Panc1 (cell line): ENCODE results near the gene BICDL2. TPM values are rescaled to one million over a fixed set of nuclear protein-coding genes. Genes with fewer than 3 reads are reported as not detected.

Source experiments
- ATAC-seq: fragments of 200-7000 bp; cut with Tn5 transposase; 2 replicates; pipeline ENCODE4 v1.9.1; 2020; ENCODE audit warnings: mild to moderate bottlenecking, moderate library complexity
- BruUV-seq: library from RNA; stranded (reverse); fragments of 400-500 nt; replicated peaks from 2 replicates; lab custom pipeline; 2021; lab: Mats Ljungman, UMichigan
- CTCF ChIA-PET: fragments of 300-600 bp; sonication (Branson Sonifier 250); formaldehyde crosslinking; loops from one replicate; lab custom pipeline; 2022; ENCODE audit warnings: antibody characterized with exemption; lab: Charles Lee
- POLR2A ChIA-PET: fragments of 300-600 bp; sonication (Branson Sonifier 250); formaldehyde crosslinking; loops from one replicate; lab custom pipeline; 2022; ENCODE audit warnings: antibody characterized with exemption; lab: Charles Lee
- DNase-seq: peaks from one replicate; pipeline ENCODE4 v3.0.0-alpha.2; 2010; ENCODE audit warnings: low read depth, low spot score
- H3K27ac ChIP-seq: 2 replicates; pipeline ENCODE4 v1.5.1; 2011; ENCODE audit warnings: mild to moderate bottlenecking, low read length, inconsistent platforms
- H3K27me3 ChIP-seq: fragments of 200-500 bp; sonication (Bioruptor generic); 2 replicates; pipeline ENCODE4 v1.6.0; 2014; ENCODE audit warnings: low read length, inconsistent platforms; ENCODE audit not compliant: control insufficient read depth, insufficient read depth
- H3K36me3 ChIP-seq: fragments of 200-500 bp; sonication (Bioruptor generic); 2 replicates; pipeline ENCODE4 v1.5.1; 2014; ENCODE audit warnings: inconsistent platforms, mild to moderate bottlenecking, low read length, moderate library complexity; ENCODE audit not compliant: control insufficient read depth, insufficient read depth
- H3K4me1 ChIP-seq: 2 replicates; pipeline ENCODE4 v1.5.1; 2011; ENCODE audit warnings: inconsistent platforms, mild to moderate bottlenecking, low read length, moderate library complexity; ENCODE audit not compliant: control insufficient read depth, insufficient read depth
- H3K4me3 ChIP-seq, 2 experiments: 2 replicates each; pipeline ENCODE4 v1.5.1; 2011 to 2012; ENCODE audit warnings: low read depth in 2 of 2, low read length in 2 of 2, mild to moderate bottlenecking in 2 of 2, inconsistent platforms in 1 of 2, moderate library complexity in 1 of 2
- H3K9me3 ChIP-seq: fragments of 200-500 bp; sonication (Bioruptor generic); 2 replicates; pipeline ENCODE4 v1.5.1; 2014; ENCODE audit warnings: low read depth, mild to moderate bottlenecking, inconsistent platforms, low read length, moderate library complexity; ENCODE audit not compliant: control insufficient read depth, insufficient read depth
- CTCF ChIP-seq: fragments of 450-650 bp; IDR thresholded peaks from 2 replicates; pipeline ENCODE4 v1.5.1; 2017; ENCODE audit warnings: mild to moderate bottlenecking
- POLR2AphosphoS5 ChIP-seq: IDR thresholded peaks from 2 replicates; pipeline ENCODE4 v1.6.1; 2012; ENCODE audit warnings: mild to moderate bottlenecking, low read depth, low read length, moderate library complexity
- REST ChIP-seq, 2 experiments: IDR thresholded peaks; 2 replicates each; pipeline ENCODE4 v1.6.1; 2011 to 2012; ENCODE audit warnings: low read depth in 2 of 2, control low read depth in 1 of 2, low read length in 1 of 2, mild to moderate bottlenecking in 1 of 2, moderate library complexity in 1 of 2; ENCODE audit not compliant: insufficient read depth in 1 of 2
- SIN3A ChIP-seq: IDR thresholded peaks from 2 replicates; pipeline ENCODE4 v1.6.1; 2012; ENCODE audit warnings: low read depth, mild to moderate bottlenecking, low read length, moderate library complexity, borderline replicate concordance; ENCODE audit not compliant: insufficient read depth
- TCF7L2 ChIP-seq: IDR thresholded peaks from 2 replicates; pipeline ENCODE4 v1.6.1; 2011; ENCODE audit warnings: mild to moderate bottlenecking, low read depth, low read length, inconsistent platforms
- in situ Hi-C: cut with HindIII; loops from 2 replicates; pipeline ENCODE4 v1.10.0; 2016; ENCODE audit warnings: low sequenced_read_pairs, low pct_unique_long_range_greater_than_20kb
- intact Hi-C: fragments of 100-400 bp; cut with micrococcal nuclease; formaldehyde crosslinking; loops from one replicate; pipeline ENCODE4 v1.10.0; 2022; ENCODE audit not compliant: unreplicated experiment
- total RNA-seq: library from RNA; stranded (reverse); gene quantifications from one replicate; pipeline ENCODE4 v1.2.1, GENCODE V29; 2021; ENCODE audit not compliant: unreplicated experiment

Gene BICDL2
- total RNA-seq, 1 experiment from 2014 or later = 0.21 TPM

GRCh38 chr16:3068487-3068886 lies 31.7 kb upstream of the BICDL2 start:
- H3K27ac ChIP-seq = no peak overlapping the region
- no peaks in the 10 kb centered on the region for H3K36me3 ChIP-seq
- intact Hi-C loops (no loop called here), in situ Hi-C loops (no loop called here)
- ATAC-seq (no peak), DNase-seq (no peak)
- ChIA-PET POLR2A (no interaction called here), CTCF (interaction anchor here (1.0 kb wide), 1 partner anchor 10 kb away, joined by 9 read pairs; no protein-coding TSS in a partner anchor)
- H3K9me3 ChIP-seq = no peaks in the 10 kb centered on the region
- no peaks in the 10 kb centered on the region for H3K27me3 ChIP-seq
- TF ChIP-seq SIN3A (no peak), POLR2AphosphoS5 (no peak), TCF7L2 (no peak), REST (IDR thresholded peaks at IDR 0.05; ENCODE audit: insufficient read depth in 1 of 2, low read depth in 2 of 2, low read length in 1 of 2) (no peak), CTCF (no peak)
- H3K4me1 ChIP-seq = peaks cover 8% of the 10 kb centered on the region; the same call in 1 of the 2 replicates
- no TSS peak for BruUV-seq
- no peak overlapping the region for H3K4me3 ChIP-seq

GRCh38 chr16:3066440-3066748 lies 29.6 kb upstream of the BICDL2 start:
- Histone ChIP-seq H3K9me3 (no peaks in the 10 kb centered on the region), H3K36me3 (no peaks in the 10 kb centered on the region), H3K27me3 (no peaks in the 10 kb centered on the region), H3K4me1 (peaks cover 8% of the 10 kb centered on the region; the same call in 1 of the 2 replicates), H3K27ac (no peak overlapping the region), H3K4me3 (no peak overlapping the region)
- DNase-seq (no peak), ATAC-seq (no peak)
- in situ Hi-C loops = no loop called here
- no peak for TF ChIP-seq POLR2AphosphoS5
- no peak for TF ChIP-seq SIN3A
- TF ChIP-seq REST (IDR thresholded peaks at IDR 0.05; ENCODE audit: insufficient read depth in 1 of 2, low read depth in 2 of 2, low read length in 1 of 2) = no peak
- no peak for TF ChIP-seq CTCF
- no peak for TF ChIP-seq TCF7L2
- POLR2A ChIA-PET = no interaction called here
- no TSS peak for BruUV-seq
- CTCF ChIA-PET = no interaction called here
- intact Hi-C loops = no loop called here
